ENCODE data around the gene ING5.

DNA sequence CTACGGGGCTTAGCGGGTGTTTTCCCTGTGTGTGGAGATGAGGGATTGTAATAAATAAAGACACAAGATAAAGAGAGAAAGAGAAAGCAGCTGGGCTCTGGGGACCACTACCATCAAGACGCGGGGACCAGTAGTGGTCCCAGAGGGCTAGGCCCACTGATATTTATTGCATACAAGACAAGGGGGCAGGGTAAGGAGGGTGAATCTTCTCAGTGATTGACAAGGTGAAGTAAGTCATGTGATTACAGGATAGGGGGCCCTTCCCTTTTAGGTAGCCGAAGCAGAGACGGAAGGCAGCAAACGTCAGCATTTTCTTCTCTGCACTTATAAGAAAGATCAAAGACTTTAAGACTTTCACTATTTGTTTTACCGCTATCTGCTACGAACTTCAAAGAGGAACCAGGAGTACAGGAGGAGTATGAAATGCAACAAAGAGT is 70.2 kb downstream of the ING5 start:
- TF ChIP-seq POLR2A (IDR thresholded peaks at IDR 0.05; ENCODE audit: low read length), result no peak
- no peak for TF ChIP-seq GATA1 (IDR thresholded peaks at IDR 0.05; ENCODE audit: low read depth, low read length)

Data from erythroblast (primary cell).